GM12878 (cell line): ENCODE data around the gene CDC5L. TPM values are rescaled to one million over a fixed set of nuclear protein-coding genes. Genes with fewer than 3 reads are reported as not detected.

Experiments used
- ATAC-seq: fragments of 200-7000 bp; cut with Tn5 transposase; 3 replicates; pipeline ENCODE4 v1.9.1; 2020; ENCODE audit warnings: mild to moderate bottlenecking, moderate library complexity
- BruUV-seq: library from RNA; stranded (reverse); fragments of 400-500 nt; replicated peaks from 2 replicates; lab custom pipeline; 2021; lab: Mats Ljungman, UMichigan
- CTCF ChIA-PET: fragments of 300-600 bp; sonication (Branson Sonifier 250); formaldehyde crosslinking; extraction: SDS; loops from one replicate; lab custom pipeline; 2021; ENCODE audit warnings: inconsistent platforms; lab: Yijun Ruan, JAX
- POLR2A ChIA-PET: fragments of 350-600 bp; formaldehyde crosslinking; extraction: SDS; loops from one replicate; lab custom pipeline; 2021; ENCODE audit warnings: inconsistent platforms; lab: Charles Lee
- RAD21 ChIA-PET: fragments of 300-600 bp; sonication (Branson Sonifier 250); formaldehyde crosslinking; loops from one replicate; lab custom pipeline; 2023; ENCODE audit warnings: antibody characterized with exemption; ENCODE audit not compliant: unreplicated experiment; lab: Charles Lee
- SMC1A ChIA-PET: fragments of 300-600 bp; sonication (Branson Sonifier 250); formaldehyde crosslinking; loops from one replicate; lab custom pipeline; 2023; ENCODE audit not compliant: unreplicated experiment, uncharacterized antibody; lab: Charles Lee
- DNase-seq: peaks from one replicate; pipeline ENCODE4 v3.0.0-alpha.2; 2011; ENCODE audit warnings: low read depth, low spot score
- FAIRE-seq: peaks from 3 replicates; lab custom pipeline; 2011; peaks lifted over from hg19 to GRCh38; lab: Jason Lieb, UNC
- H2AFZ ChIP-seq: 2 replicates; pipeline ENCODE4 v1.6.0; 2011; ENCODE audit warnings: low read depth, low read length, control low read depth; ENCODE audit not compliant: control insufficient read depth
- H3K27ac ChIP-seq: 2 replicates; pipeline ENCODE4 v1.5.1; 2011; ENCODE audit warnings: control low read depth; ENCODE audit not compliant: control insufficient read depth, insufficient read depth
- H3K27me3 ChIP-seq, 2 experiments: replicated peaks in 1 of 2; 2 replicates each; pipeline versions ENCODE4 v1.6.0 to v1.6.1; 2011; ENCODE audit warnings: low read length in 1 of 2; ENCODE audit not compliant: control insufficient read depth in 2 of 2, insufficient read depth in 2 of 2
- H3K36me3 ChIP-seq, 2 experiments: 2 replicates each; pipeline ENCODE4 v1.5.1; 2011; ENCODE audit warnings: low read length in 1 of 2; ENCODE audit not compliant: control insufficient read depth in 2 of 2, insufficient read depth in 2 of 2
- H3K4me1 ChIP-seq: 2 replicates; pipeline ENCODE4 v1.6.1; 2011; ENCODE audit warnings: mild to moderate bottlenecking, low read length, moderate library complexity, mixed read lengths; ENCODE audit not compliant: control insufficient read depth, insufficient read depth
- H3K4me2 ChIP-seq: 2 replicates; pipeline ENCODE4 v1.6.0; 2011; ENCODE audit warnings: control low read depth; ENCODE audit not compliant: control insufficient read depth, insufficient read depth
- H3K4me3 ChIP-seq: fragments of 200-600 bp; sonication (generic); 2 replicates; pipeline ENCODE4 v1.5.1; 2016
- H3K79me2 ChIP-seq: 2 replicates; pipeline ENCODE4 v1.6.0; 2011; ENCODE audit warnings: low read length; ENCODE audit not compliant: control insufficient read depth, insufficient read depth
- H3K9ac ChIP-seq: 2 replicates; pipeline ENCODE4 v1.8.0; 2011; ENCODE audit warnings: low read length, control low read depth, mixed read lengths; ENCODE audit not compliant: control insufficient read depth, insufficient read depth
- H3K9me3 ChIP-seq: replicated peaks from 3 replicates; pipeline ENCODE4 v1.5.1; 2011; ENCODE audit warnings: mild to moderate bottlenecking, low read length; ENCODE audit not compliant: control insufficient read depth, insufficient read depth
- H4K20me1 ChIP-seq: 2 replicates; pipeline ENCODE4 v1.6.0; 2011; ENCODE audit not compliant: control insufficient read depth, insufficient read depth
- BRCA1 ChIP-seq: IDR thresholded peaks from 2 replicates; pipeline ENCODE4 v1.6.1; 2011; ENCODE audit warnings: low read depth, low read length, improper control_type of control experiment
- FOXM1 ChIP-seq: IDR thresholded peaks from 2 replicates; pipeline ENCODE4 v1.6.1; 2012; ENCODE audit warnings: low read depth, mild to moderate bottlenecking, inconsistent platforms, low read length, moderate library complexity
- HDGF ChIP-seq: fragments of 450-650 bp; IDR thresholded peaks from 2 replicates; pipeline ENCODE4 v1.6.1; 2016; ENCODE audit warnings: antibody characterized with exemption
- NFYA ChIP-seq: IDR thresholded peaks from 2 replicates; pipeline ENCODE4 v1.6.1; 2011; ENCODE audit warnings: low read depth, mild to moderate bottlenecking, low read length, improper control_type of control experiment, borderline replicate concordance
- NR2C2 ChIP-seq: IDR thresholded peaks from 2 replicates; pipeline ENCODE4 v1.6.1; 2011; ENCODE audit warnings: borderline replicate concordance, low read depth; ENCODE audit not compliant: control insufficient read depth, insufficient read length
- POLR2AphosphoS2 ChIP-seq: IDR thresholded peaks from 2 replicates; pipeline ENCODE4 v1.6.1; 2011; ENCODE audit warnings: low read depth, mild to moderate bottlenecking, low read length, improper control_type of control experiment, moderate library complexity
- SRF ChIP-seq, 2 experiments: IDR thresholded peaks; 2 replicates each; pipeline ENCODE4 v1.6.1; 2011; ENCODE audit warnings: low read depth in 2 of 2, low read length in 2 of 2, mild to moderate bottlenecking in 1 of 2, moderate library complexity in 1 of 2
- WGBS: methylation state at CpG from one replicate; pipeline ENCODE4 v1.1.6; 2016; ENCODE audit warnings: low lambda C conversion rate; ENCODE audit not compliant: insufficient replicate concordance, insufficient coverage; ENCODE audit errors: missing lambda C conversion rate; 5-methylcytosine and 5-hydroxymethylcytosine counted together
- in situ Hi-C: fragments of 300-500 bp; cut with MboI; formaldehyde crosslinking; loops from 9 replicates; pipeline ENCODE4 v1.14.3; 2018; ENCODE audit warnings: mixed read lengths
- intact Hi-C: fragments of 100-400 bp; cut with micrococcal nuclease; formaldehyde crosslinking; loops from one replicate; pipeline ENCODE4 v1.14.2; 2022; ENCODE audit not compliant: unreplicated experiment
- polyA plus RNA-seq, 11 experiments: library from polyadenylated mRNA; depleted of rRNA in 4 of 11; unstranded in 6 of 11; stranded (reverse) in 5 of 11; fragments of >200 nt; fragmentation: Nextera tagmentation in 4 of 11; fragmentation: Illumina TruSeq in 1 of 11; extraction: Ambion mirVana in 4 of 11; extraction: Trizol in 1 of 11; gene quantifications; 1 replicate in 1 of 11; 2 replicates in 10 of 11; pipeline versions ENCODE4 v1.2.1 to v1.2.3, GENCODE V29; 2011 to 2016; ENCODE audit warnings: inconsistent platforms in 2 of 11, missing spikeins in 2 of 11, low read depth in 1 of 11
- total RNA-seq, 4 experiments: library from RNA; depleted of rRNA in 3 of 4; stranded (reverse); fragments of >200 nt in 3 of 4; fragmentation: Illumina TruSeq in 1 of 4; extraction: Trizol in 1 of 4; gene quantifications; 2 replicates each; pipeline versions ENCODE4 v1.2.1 to v1.2.3, GENCODE V29; 2013 to 2021

CDC5L gene
- total and polyA plus RNA-seq, 10 of the 15 experiments (the other 5 are each of a cell fraction or from before 2014, with no cell fraction given), result 13.2 to 29.4 (median 18.8) TPM

DNA sequence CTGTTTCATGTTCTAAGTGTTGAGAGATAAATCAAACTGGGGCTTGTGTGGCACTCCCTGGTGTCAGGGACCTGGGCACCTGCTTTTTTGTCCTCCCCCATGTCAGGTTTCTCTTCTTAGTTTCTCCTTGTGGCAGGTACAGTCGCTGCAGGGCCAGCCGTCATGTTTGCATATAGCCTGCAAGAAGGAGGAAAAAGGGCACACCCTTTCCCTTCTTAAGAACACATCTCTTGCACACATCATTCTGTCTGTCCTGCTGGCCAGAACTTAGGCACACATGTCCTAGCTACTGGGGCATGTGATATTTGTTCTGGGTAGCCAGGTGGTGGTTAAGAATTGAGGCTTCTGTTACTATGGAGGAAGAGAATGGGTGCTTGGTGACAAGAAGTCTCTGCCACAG lies 27.9 kb downstream of the CDC5L start:
- intact Hi-C loops, result no loop called here
- no peak overlapping the region for H3K4me2 ChIP-seq
- no peaks in the 10 kb centered on the region for H3K4me1 ChIP-seq
- H3K9ac ChIP-seq, result no peak overlapping the region
- ChIA-PET SMC1A (no interaction called here), POLR2A (no interaction called here), RAD21 (no interaction called here), CTCF (interaction anchor here (1.4 kb wide), 1 partner anchor 148 kb away, joined by 3 read pairs; no protein-coding TSS in a partner anchor)
- 0 out of 2 replicates have a peak, but pooled peaks cover 3% of the 10 kb centered on the region for H4K20me1 ChIP-seq
- no peak overlapping the region for H2AFZ ChIP-seq
- no peak for FAIRE-seq
- WGBS, result 5% methylated on average over 2 of the region's 2 CpGs
- no peak overlapping the region for H3K27ac ChIP-seq
- peaks cover 14 to 25% of the 10 kb centered on the region in 2 experiments for H3K36me3 ChIP-seq
- peaks cover 6% of the 10 kb centered on the region; the same call in 1 of the 2 replicates for H3K79me2 ChIP-seq
- no TSS peak for BruUV-seq
- in situ Hi-C loops, result no loop called here
- no peak for DNase-seq
- no peaks in the 10 kb centered on the region for H3K27me3 ChIP-seq
- peaks cover 1% of the 10 kb centered on the region for H3K9me3 ChIP-seq
- TF ChIP-seq NR2C2, result no peak
- ATAC-seq, result no peak
- no peak overlapping the region for H3K4me3 ChIP-seq

DNA sequence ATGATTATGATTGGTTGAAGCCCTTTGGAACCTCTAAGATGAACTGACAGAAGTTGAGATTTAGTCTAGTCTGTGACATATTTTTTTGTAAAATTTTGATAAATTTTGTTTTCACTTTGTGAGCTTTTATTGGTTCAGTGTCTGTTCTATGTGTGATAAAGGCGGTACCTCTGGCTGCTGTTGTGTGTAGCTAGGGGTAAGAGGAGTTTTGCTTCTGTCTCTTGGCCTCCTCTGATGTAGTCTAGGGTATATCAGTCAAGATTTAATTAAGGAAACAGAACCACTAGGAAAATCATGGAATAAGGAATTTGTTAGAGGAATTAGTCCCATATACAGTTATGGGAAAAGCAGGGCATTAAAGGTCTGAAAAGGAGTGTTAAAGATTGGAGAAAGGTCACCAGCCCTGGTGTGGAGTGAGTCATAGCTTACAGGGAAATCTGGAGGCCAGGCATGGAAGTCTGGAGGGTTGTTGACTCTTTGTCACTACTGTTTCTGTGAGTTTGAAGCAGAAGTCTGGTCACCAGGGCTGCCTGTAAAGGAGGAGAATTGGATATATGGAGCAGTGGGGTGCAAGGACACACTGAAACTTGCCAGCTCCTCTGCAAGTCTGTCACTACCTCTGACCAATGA lies 28.5 kb downstream of the CDC5L start:
- BruUV-seq, result no TSS peak
- POLR2A ChIA-PET, result interaction anchor here (0.6 kb wide), 1 partner anchor 36 kb away, joined by 4 read pairs; no protein-coding TSS in a partner anchor

More for the DNA sequence above, 28.5 kb downstream of the CDC5L start:
- H3K27me3 ChIP-seq, result no peaks in the 10 kb centered on the region
- H2AFZ ChIP-seq, result no peak overlapping the region
- ChIA-PET CTCF (no interaction called here), RAD21 (no interaction called here), SMC1A (no interaction called here)
- no peak overlapping the region for H3K9ac ChIP-seq
- H3K4me2 ChIP-seq, result no peak overlapping the region
- H3K79me2 ChIP-seq, result peaks cover 6% of the 10 kb centered on the region; the same call in 1 of the 2 replicates
- H3K9me3 ChIP-seq, result no peaks in the 10 kb centered on the region; the same call in 1 of the 3 replicates
- no peaks in the 10 kb centered on the region for H3K4me1 ChIP-seq
- no peak overlapping the region for H3K27ac ChIP-seq
- ATAC-seq (no peak), DNase-seq (no peak), FAIRE-seq (no peak)
- TF ChIP-seq HDGF (no peak), FOXM1 (no peak), SRF (IDR thresholded peaks at IDR 0.05; ENCODE audit: low read depth in 2 of 2, low read length in 2 of 2) (no peak), NFYA (no peak), BRCA1 (no peak), POLR2AphosphoS2 (no peak)
- no peak overlapping the region for H3K4me3 ChIP-seq
- H4K20me1 ChIP-seq, result 0 out of 2 replicates have a peak, but pooled peaks cover 3% of the 10 kb centered on the region
- WGBS, result 100% methylated on average over 1 of the region's 1 CpG
- intact Hi-C loops, result no loop called here
- in situ Hi-C loops, result no loop called here
- peaks cover 14 to 30% of the 10 kb centered on the region in 2 experiments for H3K36me3 ChIP-seq
